Endothelial cell of umbilical vein (primary cell): ENCODE data around the gene EVX1. TPM values are rescaled to one million over a fixed set of nuclear protein-coding genes. Genes with fewer than 3 reads are reported as not detected.

Experiments
- BruUV-seq: library from RNA; stranded (reverse); fragments of 400-500 nt; replicated peaks from 2 replicates; lab custom pipeline; 2021; lab: Mats Ljungman, UMichigan
- CTCF ChIA-PET: fragments of 300-600, 350-600 bp; sonication (Branson Sonifier 250); formaldehyde crosslinking; loops from one replicate; lab custom pipeline; 2021; ENCODE audit warnings: antibody characterized with exemption, inconsistent platforms; lab: Charles Lee
- POLR2A ChIA-PET: fragments of 300-600, 350-600 bp; sonication (Branson Sonifier 250); formaldehyde crosslinking; loops from one replicate; lab custom pipeline; 2021; ENCODE audit warnings: antibody characterized with exemption, inconsistent platforms; lab: Charles Lee
- DNase-seq: peaks from one replicate; pipeline ENCODE4 v3.0.0-alpha.2; 2011; ENCODE audit warnings: low read depth, low spot score
- FAIRE-seq: peaks from 2 replicates; lab custom pipeline; 2011; peaks lifted over from hg19 to GRCh38; lab: Jason Lieb, UNC
- H2AFZ ChIP-seq: 2 replicates; pipeline ENCODE4 v1.6.0; 2012; ENCODE audit warnings: low read depth, low read length, control low read depth, inconsistent platforms
- H3K27ac ChIP-seq: 2 replicates; pipeline ENCODE4 v1.5.1; 2011; ENCODE audit warnings: low read depth, mild to moderate bottlenecking, control low read depth, low read length, moderate library complexity; ENCODE audit not compliant: insufficient read depth
- H3K27me3 ChIP-seq, 2 experiments: 2 replicates each; pipeline versions ENCODE4 v1.6.0 to v1.6.1; 2011; ENCODE audit warnings: low read length in 2 of 2, mixed read lengths in 1 of 2; ENCODE audit not compliant: control insufficient read depth in 2 of 2, insufficient read depth in 2 of 2
- H3K36me3 ChIP-seq, 2 experiments: 2 replicates in 1 of 2; 3 replicates in 1 of 2; pipeline ENCODE4 v1.5.1; 2011; ENCODE audit warnings: low read length in 2 of 2, mild to moderate bottlenecking in 1 of 2, moderate library complexity in 1 of 2; ENCODE audit not compliant: control insufficient read depth in 2 of 2, insufficient read depth in 2 of 2; ENCODE audit errors: extremely low read depth in 1 of 2
- H3K4me1 ChIP-seq: 3 replicates; pipeline ENCODE4 v1.5.1; 2011; ENCODE audit warnings: mild to moderate bottlenecking, low read length; ENCODE audit not compliant: control insufficient read depth, insufficient read depth; ENCODE audit errors: extremely low read depth
- H3K4me2 ChIP-seq: 2 replicates; pipeline ENCODE4 v1.6.1; 2011; ENCODE audit warnings: low read length, control low read depth, mixed read lengths; ENCODE audit not compliant: insufficient read depth
- H3K4me3 ChIP-seq, 3 experiments: fragments of 200-600 bp in 1 of 3; sonication (generic), shearing (Covaris generic) in 1 of 3; replicated peaks in 1 of 3; 2 replicates each; pipeline ENCODE4 v1.5.1; 2011 to 2016; ENCODE audit warnings: control low read depth in 3 of 3, low read length in 3 of 3, mild to moderate bottlenecking in 2 of 3, inconsistent platforms in 1 of 3, low read depth in 1 of 3, moderate library complexity in 1 of 3; ENCODE audit not compliant: insufficient read depth in 1 of 3
- H3K79me2 ChIP-seq: 2 replicates; pipeline ENCODE4 v1.6.0; 2012; ENCODE audit warnings: low read length, inconsistent platforms; ENCODE audit not compliant: control insufficient read depth, insufficient read depth
- H3K9ac ChIP-seq: replicated peaks from 2 replicates; pipeline ENCODE3; 2011; ENCODE audit warnings: low read length, control low read depth; ENCODE audit not compliant: insufficient read depth; ENCODE audit errors: extremely low read depth
- H3K9me1 ChIP-seq: replicated peaks from 3 replicates; pipeline ENCODE4 v1.6.0; 2011; ENCODE audit warnings: mild to moderate bottlenecking, low read length; ENCODE audit not compliant: control insufficient read depth, insufficient read depth; ENCODE audit errors: extremely low read depth
- H3K9me3 ChIP-seq: replicated peaks from 2 replicates; pipeline ENCODE4 v1.5.1; 2012; ENCODE audit warnings: low read length, inconsistent platforms; ENCODE audit not compliant: control insufficient read depth, insufficient read depth
- H4K20me1 ChIP-seq: replicated peaks from 2 replicates; pipeline ENCODE3; 2011; ENCODE audit warnings: mild to moderate bottlenecking, low read length; ENCODE audit not compliant: control insufficient read depth, insufficient read depth; ENCODE audit errors: extremely low read depth
- EZH2 ChIP-seq: IDR thresholded peaks from 2 replicates; pipeline ENCODE4 v1.6.1; 2012; ENCODE audit warnings: borderline replicate concordance, low read depth, mild to moderate bottlenecking, moderate library complexity, low read length, inconsistent platforms; ENCODE audit not compliant: severe bottlenecking
- FOS ChIP-seq: IDR thresholded peaks from 2 replicates; pipeline ENCODE4 v1.6.1; 2011; ENCODE audit warnings: mild to moderate bottlenecking, low read length, moderate library complexity, borderline replicate concordance; ENCODE audit not compliant: insufficient read depth
- GATA2 ChIP-seq: IDR thresholded peaks from 2 replicates; pipeline ENCODE4 v1.7.0; 2011; ENCODE audit warnings: low read depth, mild to moderate bottlenecking, moderate library complexity, mixed read lengths, low read length; ENCODE audit not compliant: insufficient read length, insufficient read depth
- MYC ChIP-seq: IDR thresholded peaks from one replicate; pipeline ENCODE4 v1.6.1; 2011; ENCODE audit warnings: mild to moderate bottlenecking, low read depth, low read length
- POLR2AphosphoS5 ChIP-seq: IDR thresholded peaks from 2 replicates; pipeline ENCODE4 v1.6.1; 2012; ENCODE audit warnings: low read depth, mild to moderate bottlenecking, control low read depth, low read length, moderate library complexity; ENCODE audit not compliant: insufficient read depth
- dilution Hi-C: fragments of 300-500 bp; cut with MboI; formaldehyde crosslinking; loops from one replicate; pipeline ENCODE4 v1.15.0; 2019; ENCODE audit warnings: low sequenced_read_pairs; ENCODE audit not compliant: extremely low pct_ligation_motif_present
- intact Hi-C: fragments of 100-400 bp; cut with micrococcal nuclease; formaldehyde crosslinking; loops from one replicate; pipeline ENCODE4 v1.10.0; 2022
- polyA plus RNA-seq, 4 experiments: library from polyadenylated mRNA; depleted of rRNA in 3 of 4; stranded (reverse) in 3 of 4; unstranded in 1 of 4; fragments of >200 nt; gene quantifications; 2 replicates each; pipeline versions ENCODE4 v1.2.1 to v1.2.3, GENCODE V29; 2011 to 2012; ENCODE audit warnings: missing spikeins in 1 of 4
- total RNA-seq: library from RNA; stranded (reverse); gene quantifications from 2 replicates; pipeline ENCODE4 v1.2.3, GENCODE V29; 2021
- TF ChIP-seq, protein P1 (sequence below), 2 donors: IDR thresholded peaks; 1 replicate in 1 of 2; 2 replicates in 1 of 2; pipeline ENCODE4 v1.5.1; 2011; ENCODE audit warnings: low read length in 2 of 2, mild to moderate bottlenecking in 2 of 2, moderate library complexity in 2 of 2, control low read depth in 1 of 2, inconsistent platforms in 1 of 2, low read depth in 1 of 2; ENCODE audit not compliant: insufficient read depth in 1 of 2; ENCODE audit errors: extremely low read depth in 1 of 2
- TF ChIP-seq, protein P2 (sequence below): IDR thresholded peaks from 2 replicates; pipeline ENCODE4 v1.6.1; 2011; ENCODE audit not compliant: insufficient read depth, insufficient read length

The EVX1 gene
- total and polyA plus RNA-seq, 2 donors (not counting 3 experiments of a cell fraction or from before 2014, with no cell fraction given) = not detected

DNA sequence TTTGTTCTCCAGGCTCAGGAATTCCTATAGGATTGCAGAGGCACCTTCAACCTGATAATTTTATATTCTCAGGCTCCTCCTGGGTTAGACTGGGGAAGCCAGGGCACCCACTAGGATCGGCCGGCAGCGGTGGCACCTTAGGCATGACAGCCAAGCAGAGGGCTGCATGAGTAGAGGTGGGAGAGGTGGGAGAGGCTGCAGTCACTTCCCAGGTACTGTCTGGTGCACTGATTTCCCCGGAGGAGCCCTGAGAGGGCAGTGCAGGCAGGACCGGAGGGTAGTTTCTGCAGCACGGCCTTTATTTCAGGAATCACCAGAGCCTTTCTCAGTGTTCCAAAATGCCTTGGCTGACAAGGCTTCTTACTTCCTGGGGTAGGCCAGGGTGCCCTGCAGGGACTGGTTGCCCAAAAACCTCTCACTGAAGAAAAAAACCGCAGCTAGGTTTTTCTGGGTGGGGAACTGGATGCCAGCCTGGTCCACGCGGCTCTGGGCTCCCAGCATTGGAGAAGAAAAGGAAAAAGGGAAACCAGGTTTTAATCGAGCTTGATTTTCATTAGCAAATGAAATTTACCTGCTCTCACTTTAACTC, 39.1 kb upstream of the EVX1 start:
- BruUV-seq = no TSS peak
- Histone ChIP-seq H3K9ac (no peak overlapping the region), H4K20me1 (no peaks in the 10 kb centered on the region), H3K9me1 (no peaks in the 10 kb centered on the region), H3K27me3 (peaks cover 82 to 94% of the 10 kb centered on the region in 2 experiments), H3K36me3 (no peaks in the 10 kb centered on the region), H2AFZ (no peak overlapping the region), H3K79me2 (no peaks in the 10 kb centered on the region), H3K27ac (no peak overlapping the region), H3K4me2 (no peak overlapping the region), H3K4me1 (peaks cover 23% of the 10 kb centered on the region), H3K9me3 (no peaks in the 10 kb centered on the region), H3K4me3 (no peak overlapping the region)
- FAIRE-seq (no peak), DNase-seq (no peak)
- intact Hi-C loops (no loop called here), dilution Hi-C loops (no loop called here)
- ChIA-PET CTCF (interaction anchor here (0.9 to 1.7 kb wide), 4 partner anchors 34 to 890 kb away, joined by 3 to 4 read pairs (median 4); no protein-coding TSS in a partner anchor), POLR2A (no interaction called here)
- no peak for TF ChIP-seq FOS
- no peak for TF ChIP-seq MYC
- TF ChIP-seq, protein P1, sequence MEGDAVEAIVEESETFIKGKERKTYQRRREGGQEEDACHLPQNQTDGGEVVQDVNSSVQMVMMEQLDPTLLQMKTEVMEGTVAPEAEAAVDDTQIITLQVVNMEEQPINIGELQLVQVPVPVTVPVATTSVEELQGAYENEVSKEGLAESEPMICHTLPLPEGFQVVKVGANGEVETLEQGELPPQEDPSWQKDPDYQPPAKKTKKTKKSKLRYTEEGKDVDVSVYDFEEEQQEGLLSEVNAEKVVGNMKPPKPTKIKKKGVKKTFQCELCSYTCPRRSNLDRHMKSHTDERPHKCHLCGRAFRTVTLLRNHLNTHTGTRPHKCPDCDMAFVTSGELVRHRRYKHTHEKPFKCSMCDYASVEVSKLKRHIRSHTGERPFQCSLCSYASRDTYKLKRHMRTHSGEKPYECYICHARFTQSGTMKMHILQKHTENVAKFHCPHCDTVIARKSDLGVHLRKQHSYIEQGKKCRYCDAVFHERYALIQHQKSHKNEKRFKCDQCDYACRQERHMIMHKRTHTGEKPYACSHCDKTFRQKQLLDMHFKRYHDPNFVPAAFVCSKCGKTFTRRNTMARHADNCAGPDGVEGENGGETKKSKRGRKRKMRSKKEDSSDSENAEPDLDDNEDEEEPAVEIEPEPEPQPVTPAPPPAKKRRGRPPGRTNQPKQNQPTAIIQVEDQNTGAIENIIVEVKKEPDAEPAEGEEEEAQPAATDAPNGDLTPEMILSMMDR (IDR thresholded peaks at IDR 0.05; ENCODE audit: extremely low read depth in 1 of 2, insufficient read depth in 1 of 2, low read depth in 1 of 2, low read length in 2 of 2) = no peak
- TF ChIP-seq GATA2 = no peak
- TF ChIP-seq, protein P2, sequence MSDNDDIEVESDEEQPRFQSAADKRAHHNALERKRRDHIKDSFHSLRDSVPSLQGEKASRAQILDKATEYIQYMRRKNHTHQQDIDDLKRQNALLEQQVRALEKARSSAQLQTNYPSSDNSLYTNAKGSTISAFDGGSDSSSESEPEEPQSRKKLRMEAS = no peak
- TF ChIP-seq POLR2AphosphoS5 = no peak
- TF ChIP-seq EZH2 = no peak
